ENCODE results near the gene MAPKAP1.
"Not testable (repeated sequence)": the region's sequence is repeated elsewhere in the genome, so short reads cannot be mapped to it uniquely, and the experiment has no call there.

MAPKAP1 gene

DNA sequence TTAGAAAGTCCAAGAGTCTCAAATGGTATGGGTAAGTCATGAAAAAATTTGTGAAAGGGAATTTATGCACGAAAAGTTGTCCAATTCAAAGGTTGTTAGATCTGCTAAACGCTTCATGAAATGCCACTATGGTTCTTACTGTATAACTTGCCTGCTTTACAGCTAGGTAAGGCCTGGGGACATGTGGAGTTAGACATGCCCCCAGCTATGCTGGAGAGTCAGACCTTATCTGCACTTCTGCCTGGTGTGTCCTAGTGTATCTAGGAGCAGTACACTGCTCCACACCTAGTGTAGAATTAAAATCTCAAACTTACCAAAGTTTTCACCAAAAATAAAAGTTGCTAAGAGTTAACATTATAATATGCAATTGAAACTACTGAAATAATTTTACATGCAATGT is 136.8 kb downstream of the MAPKAP1 start:
- FAIRE-seq = no peak
- TF ChIP-seq POU2F2 (IDR thresholded peaks at IDR 0.05; ENCODE audit: low read depth, low read length) (no peak), PAX5 (IDR thresholded peaks at IDR 0.05; ENCODE audit: insufficient read depth, low read length, severe bottlenecking) (no peak), POLR2A (IDR thresholded peaks at IDR 0.05; ENCODE audit: low read depth, low read length) (no peak), TAF1 (IDR thresholded peaks at IDR 0.05; ENCODE audit: low read depth, low read length) (no peak), POLR2AphosphoS5 (IDR thresholded peaks at IDR 0.05; ENCODE audit: low read depth, low read length) (no peak), SPI1 (IDR thresholded peaks at IDR 0.05; ENCODE audit: low read depth, low read length) (no peak)
- no peak for DNase-seq (ENCODE audit: insufficient read length, low spot score)

DNA sequence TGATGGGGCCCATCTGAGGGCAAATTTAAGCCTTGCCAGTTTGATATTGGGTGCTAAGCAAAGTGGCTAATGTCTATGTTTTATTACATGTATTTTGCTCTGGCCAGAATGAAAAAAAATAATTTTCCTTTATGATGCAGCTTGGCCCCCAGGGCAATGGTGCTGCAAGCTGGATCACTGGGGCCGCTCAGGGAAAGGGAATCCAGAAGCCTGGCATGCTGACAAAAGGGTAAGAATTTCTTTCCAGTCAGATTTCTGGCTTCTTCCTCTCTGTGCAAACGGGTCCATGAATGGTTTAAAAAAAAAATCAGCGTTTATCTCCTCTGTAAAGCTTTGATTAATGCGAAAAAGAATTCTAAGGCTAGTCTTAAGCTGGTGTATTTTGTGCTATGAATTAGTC is 138.4 kb downstream of the MAPKAP1 start:
- DNase-seq (ENCODE audit: insufficient read length, low spot score) (no peak), FAIRE-seq (no peak)
- no peak for TF ChIP-seq PAX5 (IDR thresholded peaks at IDR 0.05; ENCODE audit: insufficient read depth, low read length, severe bottlenecking)

DNA sequence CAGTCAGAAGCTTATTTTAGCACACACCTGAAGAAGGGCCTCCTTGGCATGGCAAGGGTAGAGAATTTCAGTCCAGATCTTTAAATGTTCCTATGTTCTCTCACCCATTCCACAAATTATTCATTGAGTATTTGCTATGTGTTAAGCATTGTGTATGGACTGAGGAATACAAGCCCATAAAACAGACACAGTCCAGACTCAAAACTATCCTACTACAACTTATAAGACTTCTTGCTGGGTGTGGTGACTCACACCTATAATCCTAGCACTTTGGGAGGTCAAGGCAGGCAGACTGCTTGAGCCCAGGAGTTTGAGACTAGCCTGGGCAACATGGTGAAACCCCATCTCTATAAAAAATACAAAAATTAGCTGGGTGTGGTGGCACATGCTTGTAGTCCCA is 141.0 kb downstream of the MAPKAP1 start:
- DNase-seq (ENCODE audit: insufficient read length, low spot score); FAIRE-seq: not testable (repeated sequence)

GRCh38 chr9:125565126-125565525 is 141.9 kb downstream of the MAPKAP1 start:
- FAIRE-seq (no peak), DNase-seq (ENCODE audit: insufficient read length, low spot score) (no peak)
- TF ChIP-seq PAX5 (IDR thresholded peaks at IDR 0.05; ENCODE audit: insufficient read depth, low read length, severe bottlenecking) (no peak), POLR2AphosphoS5 (IDR thresholded peaks at IDR 0.05; ENCODE audit: low read depth, low read length) (no peak), POLR2A (IDR thresholded peaks at IDR 0.05; ENCODE audit: low read depth, low read length) (no peak), TAF1 (IDR thresholded peaks at IDR 0.05; ENCODE audit: low read depth, low read length) (no peak), POU2F2 (IDR thresholded peaks at IDR 0.05; ENCODE audit: low read depth, low read length) (no peak), SPI1 (IDR thresholded peaks at IDR 0.05; ENCODE audit: low read depth, low read length) (no peak)

GRCh38 chr9:125564631-125565030 is 142.4 kb downstream of the MAPKAP1 start:
- FAIRE-seq (no peak), DNase-seq (ENCODE audit: insufficient read length, low spot score) (no peak)
- TF ChIP-seq PAX5 (IDR thresholded peaks at IDR 0.05; ENCODE audit: insufficient read depth, low read length, severe bottlenecking) (no peak), SPI1 (IDR thresholded peaks at IDR 0.05; ENCODE audit: low read depth, low read length) (no peak), TAF1 (IDR thresholded peaks at IDR 0.05; ENCODE audit: low read depth, low read length) (no peak), POU2F2 (IDR thresholded peaks at IDR 0.05; ENCODE audit: low read depth, low read length) (no peak), POLR2AphosphoS5 (IDR thresholded peaks at IDR 0.05; ENCODE audit: low read depth, low read length) (no peak), POLR2A (IDR thresholded peaks at IDR 0.05; ENCODE audit: low read depth, low read length) (no peak)

- no peak for DNase-seq (ENCODE audit: insufficient read length, low spot score)
- TF ChIP-seq POLR2AphosphoS5 (IDR thresholded peaks at IDR 0.05; ENCODE audit: low read depth, low read length) (no peak), SPI1 (IDR thresholded peaks at IDR 0.05; ENCODE audit: low read depth, low read length) (no peak), TAF1 (IDR thresholded peaks at IDR 0.05; ENCODE audit: low read depth, low read length) (no peak), POU2F2 (IDR thresholded peaks at IDR 0.05; ENCODE audit: low read depth, low read length) (no peak), PAX5 (IDR thresholded peaks at IDR 0.05; ENCODE audit: insufficient read depth, low read length, severe bottlenecking) (no peak), POLR2A (IDR thresholded peaks at IDR 0.05; ENCODE audit: low read depth, low read length) (no peak)
- FAIRE-seq = peak; percentile 47
Measured at GRCh38 chr9:125561509-125562148, 145.4 kb downstream of the MAPKAP1 start.

DNA sequence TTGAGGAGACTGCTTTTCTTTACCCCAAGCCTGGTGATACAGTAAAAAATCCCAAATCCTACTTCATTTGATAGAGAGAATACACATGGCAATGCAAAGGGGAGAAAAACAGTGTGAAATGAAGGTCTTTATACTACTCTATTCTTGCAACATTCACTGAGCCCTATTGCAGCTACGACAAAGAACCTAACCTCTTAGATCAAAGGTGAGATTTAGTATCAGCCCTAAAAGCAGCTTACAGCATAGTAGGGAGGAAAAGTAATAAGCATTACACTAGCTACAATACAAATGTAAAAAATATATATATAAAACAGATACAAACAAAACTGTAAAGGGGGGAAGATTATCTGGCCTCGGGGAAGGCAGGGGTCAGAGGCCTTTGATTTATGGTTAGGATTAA is 147.1 kb downstream of the MAPKAP1 start:
- DNase-seq (ENCODE audit: insufficient read length, low spot score) = no peak

DNA sequence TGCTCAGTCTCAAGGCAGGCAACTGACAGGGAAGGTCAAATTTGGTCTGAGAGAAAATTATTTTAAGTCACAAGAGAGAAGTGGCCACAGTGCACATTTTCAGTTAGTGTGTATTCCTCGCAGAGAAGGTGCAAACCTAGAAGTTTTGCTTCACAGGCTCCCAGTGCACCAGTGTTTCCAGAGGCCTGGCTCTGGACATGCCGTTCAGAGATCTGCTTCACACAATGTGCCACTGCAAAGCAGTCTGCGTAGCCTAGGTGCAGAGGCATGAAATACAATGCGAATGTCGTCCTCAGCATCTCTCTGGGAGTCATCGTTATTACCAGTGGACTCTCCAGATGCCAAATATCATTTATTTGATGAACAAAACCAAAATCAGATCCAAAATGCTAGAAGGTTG is 147.8 kb downstream of the MAPKAP1 start:
- no peak for DNase-seq (ENCODE audit: insufficient read length, low spot score)
- TF ChIP-seq POU2F2 (IDR thresholded peaks at IDR 0.05; ENCODE audit: low read depth, low read length) = no peak
- no peak for TF ChIP-seq SPI1 (IDR thresholded peaks at IDR 0.05; ENCODE audit: low read depth, low read length)
- TF ChIP-seq POLR2A (IDR thresholded peaks at IDR 0.05; ENCODE audit: low read depth, low read length) = no peak
- FAIRE-seq = no peak

More for the DNA sequence above, 147.1 kb downstream of the MAPKAP1 start:
- FAIRE-seq = no peak
- TF ChIP-seq SPI1 (IDR thresholded peaks at IDR 0.05; ENCODE audit: low read depth, low read length) = no peak
- TF ChIP-seq PAX5 (IDR thresholded peaks at IDR 0.05; ENCODE audit: insufficient read depth, low read length, severe bottlenecking) = no peak
- no peak for TF ChIP-seq TAF1 (IDR thresholded peaks at IDR 0.05; ENCODE audit: low read depth, low read length)
- TF ChIP-seq POU2F2 (IDR thresholded peaks at IDR 0.05; ENCODE audit: low read depth, low read length) = no peak

GRCh38 chr9:125558453-125559092 is 148.4 kb downstream of the MAPKAP1 start:
- FAIRE-seq (peak; percentile 33), DNase-seq (ENCODE audit: insufficient read length, low spot score) (peak; percentile 25)
- no peak for TF ChIP-seq POU2F2 (IDR thresholded peaks at IDR 0.05; ENCODE audit: low read depth, low read length)
- TF ChIP-seq PAX5 (IDR thresholded peaks at IDR 0.05; ENCODE audit: insufficient read depth, low read length, severe bottlenecking) = no peak
- no peak for TF ChIP-seq POLR2AphosphoS5 (IDR thresholded peaks at IDR 0.05; ENCODE audit: low read depth, low read length)
- no peak for TF ChIP-seq POLR2A (IDR thresholded peaks at IDR 0.05; ENCODE audit: low read depth, low read length)
- TF ChIP-seq TAF1 (IDR thresholded peaks at IDR 0.05; ENCODE audit: low read depth, low read length) = no peak
- TF ChIP-seq SPI1 (IDR thresholded peaks at IDR 0.05; ENCODE audit: low read depth, low read length) = no peak

- FAIRE-seq = no peak
Measured at GRCh38 chr9:125556046-125556721, 150.8 kb downstream of the MAPKAP1 start.

More at GRCh38 chr9:125556046-125556721, 150.8 kb downstream of the MAPKAP1 start:
- no peak for TF ChIP-seq POU2F2 (IDR thresholded peaks at IDR 0.05; ENCODE audit: low read depth, low read length)
- no peak for TF ChIP-seq POLR2AphosphoS5 (IDR thresholded peaks at IDR 0.05; ENCODE audit: low read depth, low read length)
- TF ChIP-seq POLR2A (IDR thresholded peaks at IDR 0.05; ENCODE audit: low read depth, low read length) = no peak
- no peak for TF ChIP-seq SPI1 (IDR thresholded peaks at IDR 0.05; ENCODE audit: low read depth, low read length)
- no peak for TF ChIP-seq PAX5 (IDR thresholded peaks at IDR 0.05; ENCODE audit: insufficient read depth, low read length, severe bottlenecking)
- no peak for TF ChIP-seq TAF1 (IDR thresholded peaks at IDR 0.05; ENCODE audit: low read depth, low read length)
- DNase-seq (ENCODE audit: insufficient read length, low spot score) = no peak
